Tibial nerve (tissue), 4 donors: Measurements from ENCODE around the gene ETV6.

Experiments
- EP300 ChIP-seq, 2 donors: sonication (generic); formaldehyde crosslinking; IDR thresholded peaks; one replicate each; pipeline ENCODE4 v1.6.1; 2017; ENCODE audit warnings: antibody characterized with exemption in 2 of 2, mild to moderate bottlenecking in 1 of 2
- POLR2A ChIP-seq, 2 donors: fragments of 450-650 bp; IDR thresholded peaks; one replicate each; pipeline ENCODE4 v1.6.1; 2017; ENCODE audit warnings: antibody characterized with exemption in 2 of 2, mild to moderate bottlenecking in 2 of 2, moderate library complexity in 2 of 2
- TF ChIP-seq, protein P1 (sequence below), 5 experiments: fragments of 200-600 bp in 3 of 5; fragments of 450-650 bp in 2 of 5; sonication (generic) in 3 of 5; IDR thresholded peaks; one replicate each; pipeline ENCODE4 v1.5.1; 2016 to 2019; ENCODE audit warnings: antibody characterized with exemption in 5 of 5, mild to moderate bottlenecking in 3 of 5, moderate library complexity in 2 of 5

GRCh38 chr12:11882301-11883019, 233.0 kb downstream of the ETV6 start:
- TF ChIP-seq, protein P1, sequence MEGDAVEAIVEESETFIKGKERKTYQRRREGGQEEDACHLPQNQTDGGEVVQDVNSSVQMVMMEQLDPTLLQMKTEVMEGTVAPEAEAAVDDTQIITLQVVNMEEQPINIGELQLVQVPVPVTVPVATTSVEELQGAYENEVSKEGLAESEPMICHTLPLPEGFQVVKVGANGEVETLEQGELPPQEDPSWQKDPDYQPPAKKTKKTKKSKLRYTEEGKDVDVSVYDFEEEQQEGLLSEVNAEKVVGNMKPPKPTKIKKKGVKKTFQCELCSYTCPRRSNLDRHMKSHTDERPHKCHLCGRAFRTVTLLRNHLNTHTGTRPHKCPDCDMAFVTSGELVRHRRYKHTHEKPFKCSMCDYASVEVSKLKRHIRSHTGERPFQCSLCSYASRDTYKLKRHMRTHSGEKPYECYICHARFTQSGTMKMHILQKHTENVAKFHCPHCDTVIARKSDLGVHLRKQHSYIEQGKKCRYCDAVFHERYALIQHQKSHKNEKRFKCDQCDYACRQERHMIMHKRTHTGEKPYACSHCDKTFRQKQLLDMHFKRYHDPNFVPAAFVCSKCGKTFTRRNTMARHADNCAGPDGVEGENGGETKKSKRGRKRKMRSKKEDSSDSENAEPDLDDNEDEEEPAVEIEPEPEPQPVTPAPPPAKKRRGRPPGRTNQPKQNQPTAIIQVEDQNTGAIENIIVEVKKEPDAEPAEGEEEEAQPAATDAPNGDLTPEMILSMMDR (IDR thresholded peaks at IDR 0.05): no peak
- no peak for TF ChIP-seq POLR2A (IDR thresholded peaks at IDR 0.05)
- no peak for TF ChIP-seq EP300 (IDR thresholded peaks at IDR 0.05)
